GM12878 (cell line): ENCODE results near the gene COBLL1. TPM values are rescaled to one million over a fixed set of nuclear protein-coding genes. Genes with fewer than 3 reads are reported as not detected.
"Not testable (repeated sequence)": the region's sequence is repeated elsewhere in the genome, so short reads cannot be mapped to it uniquely, and the experiment has no call there.

Experiments used
- ATAC-seq: fragments of 200-7000 bp; cut with Tn5 transposase; 3 replicates; pipeline ENCODE4 v1.9.1; 2020; ENCODE audit warnings: mild to moderate bottlenecking, moderate library complexity
- BruUV-seq: library from RNA; stranded (reverse); fragments of 400-500 nt; replicated peaks from 2 replicates; lab custom pipeline; 2021; lab: Mats Ljungman, UMichigan
- CTCF ChIA-PET: fragments of 300-600 bp; sonication (Branson Sonifier 250); formaldehyde crosslinking; extraction: SDS; loops from one replicate; lab custom pipeline; 2021; ENCODE audit warnings: inconsistent platforms; lab: Yijun Ruan, JAX
- POLR2A ChIA-PET: fragments of 350-600 bp; formaldehyde crosslinking; extraction: SDS; loops from one replicate; lab custom pipeline; 2021; ENCODE audit warnings: inconsistent platforms; lab: Charles Lee
- RAD21 ChIA-PET: fragments of 300-600 bp; sonication (Branson Sonifier 250); formaldehyde crosslinking; loops from one replicate; lab custom pipeline; 2023; ENCODE audit warnings: antibody characterized with exemption; ENCODE audit not compliant: unreplicated experiment; lab: Charles Lee
- SMC1A ChIA-PET: fragments of 300-600 bp; sonication (Branson Sonifier 250); formaldehyde crosslinking; loops from one replicate; lab custom pipeline; 2023; ENCODE audit not compliant: unreplicated experiment, uncharacterized antibody; lab: Charles Lee
- DNase-seq: peaks from one replicate; pipeline ENCODE4 v3.0.0-alpha.2; 2011; ENCODE audit warnings: low read depth, low spot score
- FAIRE-seq: peaks from 3 replicates; lab custom pipeline; 2011; peaks lifted over from hg19 to GRCh38; lab: Jason Lieb, UNC
- H2AFZ ChIP-seq: 2 replicates; pipeline ENCODE4 v1.6.0; 2011; ENCODE audit warnings: low read depth, low read length, control low read depth; ENCODE audit not compliant: control insufficient read depth
- H3K27ac ChIP-seq: 2 replicates; pipeline ENCODE4 v1.5.1; 2011; ENCODE audit warnings: control low read depth; ENCODE audit not compliant: control insufficient read depth, insufficient read depth
- H3K27me3 ChIP-seq, 2 experiments: replicated peaks in 1 of 2; 2 replicates each; pipeline versions ENCODE4 v1.6.0 to v1.6.1; 2011; ENCODE audit warnings: low read length in 1 of 2; ENCODE audit not compliant: control insufficient read depth in 2 of 2, insufficient read depth in 2 of 2
- H3K36me3 ChIP-seq, 2 experiments: 2 replicates each; pipeline ENCODE4 v1.5.1; 2011; ENCODE audit warnings: low read length in 1 of 2; ENCODE audit not compliant: control insufficient read depth in 2 of 2, insufficient read depth in 2 of 2
- H3K4me1 ChIP-seq: 2 replicates; pipeline ENCODE4 v1.6.1; 2011; ENCODE audit warnings: mild to moderate bottlenecking, low read length, moderate library complexity, mixed read lengths; ENCODE audit not compliant: control insufficient read depth, insufficient read depth
- H3K4me2 ChIP-seq: 2 replicates; pipeline ENCODE4 v1.6.0; 2011; ENCODE audit warnings: control low read depth; ENCODE audit not compliant: control insufficient read depth, insufficient read depth
- H3K4me3 ChIP-seq: fragments of 200-600 bp; sonication (generic); 2 replicates; pipeline ENCODE4 v1.5.1; 2016
- H3K79me2 ChIP-seq: 2 replicates; pipeline ENCODE4 v1.6.0; 2011; ENCODE audit warnings: low read length; ENCODE audit not compliant: control insufficient read depth, insufficient read depth
- H3K9ac ChIP-seq: 2 replicates; pipeline ENCODE4 v1.8.0; 2011; ENCODE audit warnings: low read length, control low read depth, mixed read lengths; ENCODE audit not compliant: control insufficient read depth, insufficient read depth
- H3K9me3 ChIP-seq: replicated peaks from 3 replicates; pipeline ENCODE4 v1.5.1; 2011; ENCODE audit warnings: mild to moderate bottlenecking, low read length; ENCODE audit not compliant: control insufficient read depth, insufficient read depth
- H4K20me1 ChIP-seq: 2 replicates; pipeline ENCODE4 v1.6.0; 2011; ENCODE audit not compliant: control insufficient read depth, insufficient read depth
- MTA2 ChIP-seq: fragments of 450-650 bp; IDR thresholded peaks from 2 replicates; pipeline ENCODE4 v1.6.1; 2016; ENCODE audit warnings: low read depth, mild to moderate bottlenecking, moderate library complexity
- WGBS: methylation state at CpG from one replicate; pipeline ENCODE4 v1.1.6; 2016; ENCODE audit warnings: low lambda C conversion rate; ENCODE audit not compliant: insufficient replicate concordance, insufficient coverage; ENCODE audit errors: missing lambda C conversion rate; 5-methylcytosine and 5-hydroxymethylcytosine counted together
- in situ Hi-C: fragments of 300-500 bp; cut with MboI; formaldehyde crosslinking; loops from 9 replicates; pipeline ENCODE4 v1.14.3; 2018; ENCODE audit warnings: mixed read lengths
- intact Hi-C: fragments of 100-400 bp; cut with micrococcal nuclease; formaldehyde crosslinking; loops from one replicate; pipeline ENCODE4 v1.14.2; 2022; ENCODE audit not compliant: unreplicated experiment
- polyA plus RNA-seq, 11 experiments: library from polyadenylated mRNA; depleted of rRNA in 4 of 11; unstranded in 6 of 11; stranded (reverse) in 5 of 11; fragments of >200 nt; fragmentation: Nextera tagmentation in 4 of 11; fragmentation: Illumina TruSeq in 1 of 11; extraction: Ambion mirVana in 4 of 11; extraction: Trizol in 1 of 11; gene quantifications; 1 replicate in 1 of 11; 2 replicates in 10 of 11; pipeline versions ENCODE4 v1.2.1 to v1.2.3, GENCODE V29; 2011 to 2016; ENCODE audit warnings: inconsistent platforms in 2 of 11, missing spikeins in 2 of 11, low read depth in 1 of 11
- total RNA-seq, 4 experiments: library from RNA; depleted of rRNA in 3 of 4; stranded (reverse); fragments of >200 nt in 3 of 4; fragmentation: Illumina TruSeq in 1 of 4; extraction: Trizol in 1 of 4; gene quantifications; 2 replicates each; pipeline versions ENCODE4 v1.2.1 to v1.2.3, GENCODE V29; 2013 to 2021
- TF ChIP-seq, protein P1 (sequence below): fragments of 450-650 bp; IDR thresholded peaks from 2 replicates; pipeline ENCODE4 v1.6.1; 2017; ENCODE audit warnings: mild to moderate bottlenecking

COBLL1 gene
- total and polyA plus RNA-seq, 10 of the 15 experiments (the other 5 are each of a cell fraction or from before 2014, with no cell fraction given): 0.46 TPM; not detected in 9

DNA sequence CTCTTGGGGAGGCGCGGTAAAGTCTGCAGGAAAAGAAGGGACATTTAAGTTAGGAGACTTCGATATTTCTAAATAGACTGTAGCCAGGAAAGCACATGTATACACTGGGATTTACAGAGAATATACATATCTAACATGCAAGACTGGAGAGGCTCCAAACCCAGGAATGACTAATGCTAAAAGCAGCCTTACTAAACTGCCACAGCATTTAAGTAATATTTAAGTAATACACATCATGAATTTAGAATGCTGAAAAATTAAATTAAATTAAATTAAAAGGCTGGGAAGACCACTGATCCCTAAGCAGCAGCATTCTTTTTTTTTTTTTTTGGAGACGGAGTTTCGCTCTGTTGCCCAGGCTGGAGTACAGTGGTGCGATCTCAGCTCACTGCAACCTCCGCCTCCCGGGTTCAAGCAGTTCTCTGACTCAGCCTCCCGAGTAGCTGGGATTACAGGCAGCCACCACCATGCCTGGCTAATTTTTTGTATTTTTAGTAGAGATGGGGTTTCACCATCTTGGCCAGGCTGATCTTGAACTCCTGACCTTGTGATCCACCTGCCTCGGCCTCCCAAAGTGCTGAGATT is 131.3 kb downstream of the COBLL1 start:
- SMC1A ChIA-PET: interaction anchor here (1.4 kb wide), 1 partner anchor 9 kb away, joined by 4 read pairs; no protein-coding TSS in a partner anchor
- FAIRE-seq, H3K9ac ChIP-seq, H3K27me3 ChIP-seq, POLR2A ChIA-PET, H3K9me3 ChIP-seq, DNase-seq, RAD21 ChIA-PET, H3K4me2 ChIP-seq, H2AFZ ChIP-seq, in situ Hi-C loops, ATAC-seq, H3K4me1 ChIP-seq, H3K4me3 ChIP-seq, H3K27ac ChIP-seq, BruUV-seq, H3K79me2 ChIP-seq, H4K20me1 ChIP-seq, H3K36me3 ChIP-seq: not testable (repeated sequence)
- CTCF ChIA-PET: interaction anchor here (0.7 kb wide), 1 partner anchor 150 kb away, joined by 4 read pairs; no protein-coding TSS in a partner anchor
- intact Hi-C loops: loop anchor here (10.0 kb wide), 1 partner anchor 1536 kb away; no protein-coding TSS in a partner anchor
- WGBS: 66% methylated on average over 10 of the region's 10 CpGs

DNA sequence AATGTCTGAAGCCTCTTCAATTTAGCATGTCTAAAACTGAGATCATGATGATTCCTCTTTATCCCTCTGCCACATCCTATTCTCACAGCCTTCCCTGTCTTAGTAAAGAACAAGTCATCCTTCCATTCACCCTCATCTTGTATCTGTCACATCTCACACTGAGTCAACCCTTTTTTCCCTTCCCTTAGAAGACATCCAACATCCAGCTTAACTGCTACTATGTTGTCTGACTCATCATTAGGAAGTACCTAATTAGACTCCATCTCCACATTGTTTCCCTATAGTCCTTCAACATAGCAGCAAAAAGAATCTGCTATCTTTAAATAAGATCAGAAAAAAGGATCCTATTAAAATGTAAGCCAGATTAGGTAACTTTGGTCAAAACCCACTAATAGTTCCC is 135.1 kb downstream of the COBLL1 start:
- BruUV-seq: no TSS peak
- Histone ChIP-seq H3K4me3 (no peak overlapping the region), H3K36me3 (no peaks in the 10 kb centered on the region), H4K20me1 (no peaks in the 10 kb centered on the region), H3K27ac (no peak overlapping the region), H2AFZ (no peak overlapping the region), H3K79me2 (no peaks in the 10 kb centered on the region), H3K9me3 (no peaks in the 10 kb centered on the region), H3K27me3 (no peaks in the 10 kb centered on the region), H3K4me1 (no peaks in the 10 kb centered on the region), H3K4me2 (no peak overlapping the region), H3K9ac (no peak overlapping the region)
- ATAC-seq: no peak
- DNase-seq: no peak
- CTCF ChIA-PET: interaction anchor here (1.0 kb wide), 1 partner anchor 10 kb away, joined by 4 read pairs; no protein-coding TSS in a partner anchor
- RAD21 ChIA-PET: no interaction called here
- TF ChIP-seq MTA2: no peak
- TF ChIP-seq, protein P1, sequence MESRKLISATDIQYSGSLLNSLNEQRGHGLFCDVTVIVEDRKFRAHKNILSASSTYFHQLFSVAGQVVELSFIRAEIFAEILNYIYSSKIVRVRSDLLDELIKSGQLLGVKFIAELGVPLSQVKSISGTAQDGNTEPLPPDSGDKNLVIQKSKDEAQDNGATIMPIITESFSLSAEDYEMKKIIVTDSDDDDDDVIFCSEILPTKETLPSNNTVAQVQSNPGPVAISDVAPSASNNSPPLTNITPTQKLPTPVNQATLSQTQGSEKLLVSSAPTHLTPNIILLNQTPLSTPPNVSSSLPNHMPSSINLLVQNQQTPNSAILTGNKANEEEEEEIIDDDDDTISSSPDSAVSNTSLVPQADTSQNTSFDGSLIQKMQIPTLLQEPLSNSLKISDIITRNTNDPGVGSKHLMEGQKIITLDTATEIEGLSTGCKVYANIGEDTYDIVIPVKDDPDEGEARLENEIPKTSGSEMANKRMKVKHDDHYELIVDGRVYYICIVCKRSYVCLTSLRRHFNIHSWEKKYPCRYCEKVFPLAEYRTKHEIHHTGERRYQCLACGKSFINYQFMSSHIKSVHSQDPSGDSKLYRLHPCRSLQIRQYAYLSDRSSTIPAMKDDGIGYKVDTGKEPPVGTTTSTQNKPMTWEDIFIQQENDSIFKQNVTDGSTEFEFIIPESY: no peak
- intact Hi-C loops: no loop called here
- in situ Hi-C loops: no loop called here
- no peak for FAIRE-seq
- POLR2A ChIA-PET: no interaction called here
- SMC1A ChIA-PET: no interaction called here
